ENCODE results near the gene RAF1. TPM values are rescaled to one million over a fixed set of nuclear protein-coding genes. Genes with fewer than 3 reads are reported as not detected.
"Not testable (repeated sequence)": the region's sequence is repeated elsewhere in the genome, so short reads cannot be mapped to it uniquely, and the experiment has no call there.

The RAF1 gene
- total and polyA plus RNA-seq, 7 experiments from 2014 or later = 50.2 to 129 (median 114) TPM

DNA sequence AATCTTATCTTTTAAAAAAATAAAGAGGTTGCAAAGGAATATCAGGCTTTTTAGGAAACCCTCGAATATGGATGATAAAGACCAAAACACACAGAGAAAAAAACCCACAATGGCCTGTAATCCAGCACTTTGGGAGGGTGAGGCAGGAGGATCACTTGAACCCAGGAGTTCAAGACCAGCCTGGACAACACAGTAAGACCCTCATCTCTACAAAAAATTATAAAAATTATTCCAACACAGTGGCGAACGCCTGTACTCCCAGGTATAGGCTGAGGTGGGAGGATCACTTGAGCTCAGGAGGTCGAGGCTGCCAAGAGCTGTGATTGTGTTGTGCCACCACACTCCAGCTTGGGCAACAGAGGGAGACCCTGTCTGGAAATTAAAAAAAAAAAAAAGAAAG is 30.8 kb downstream of the RAF1 start:
- no peaks in the 10 kb centered on the region for H3K27me3 ChIP-seq (ENCODE audit: control insufficient read depth in 2 of 2, insufficient read depth in 2 of 2, low read length in 2 of 2)
- H3K36me3 Mint-ChIP-seq = peaks cover 3 to 16% (median 13%) of the 10 kb centered on the region in 5 donors
- no peak overlapping the region for H3K27ac ChIP-seq (ENCODE audit: low read depth, low read length)
- ATAC-seq (no peak), DNase-seq (no peak)
- H3K4me1 ChIP-seq (ENCODE audit: control insufficient read depth in 2 of 2, insufficient read depth in 2 of 2, low read length in 2 of 2) = peaks cover 0 to 5% of the 10 kb centered on the region in 2 donors
- ChIA-PET POLR2A (no interaction called here), CTCF (no interaction called here)
- peak overlapping the region in 1 of 10 donors; percentile 46 for H3K4me3 Mint-ChIP-seq
- intact Hi-C loops (cut with micrococcal nuclease) = no loop called here
- H3K9me3 ChIP-seq (ENCODE audit: control insufficient read depth in 2 of 3, low read length in 3 of 3) = no peaks in the 10 kb centered on the region
- peaks cover 25 to 64% (median 60%) of the 10 kb centered on the region in 7 donors for H3K4me1 Mint-ChIP-seq
- H3K27me3 Mint-ChIP-seq = no peaks in the 10 kb centered on the region
- H3K27ac Mint-ChIP-seq = no peak overlapping the region
- H3K4me3 ChIP-seq (ENCODE audit: low read length) = no peak overlapping the region
- no peaks in the 10 kb centered on the region for H3K9me3 Mint-ChIP-seq
- H3K36me3 ChIP-seq (ENCODE audit: control insufficient read depth in 2 of 3, insufficient read depth in 3 of 3, low read length in 3 of 3) = peaks cover 0 to 5% (median 0%) of the 10 kb centered on the region in 3 experiments

DNA sequence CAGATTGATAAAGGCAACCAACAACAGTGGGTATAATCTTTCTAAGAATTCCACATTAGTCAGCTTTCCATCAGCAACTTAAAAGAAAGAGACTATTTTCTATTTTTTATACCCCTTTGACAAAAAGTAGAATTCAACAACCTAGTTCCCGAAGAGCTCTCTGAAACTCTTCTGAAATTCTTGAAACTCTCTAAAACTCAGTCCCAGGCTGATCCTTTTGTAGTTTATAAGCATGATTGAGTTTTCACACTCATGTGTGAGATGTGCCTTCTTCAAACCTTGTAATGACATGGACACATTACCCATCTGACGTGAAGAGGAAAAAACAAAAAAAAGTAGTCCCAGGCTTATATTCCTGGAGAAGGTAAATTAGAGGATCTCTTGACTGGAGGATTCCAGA is 31.4 kb downstream of the RAF1 start:
- POLR2A ChIA-PET = no interaction called here
- Histone ChIP-seq H3K36me3 (ENCODE audit: control insufficient read depth in 2 of 3, insufficient read depth in 3 of 3, low read length in 3 of 3) (peaks cover 0 to 3% (median 0%) of the 10 kb centered on the region in 3 experiments), H3K9me3 (ENCODE audit: control insufficient read depth in 2 of 3, low read length in 3 of 3) (no peaks in the 10 kb centered on the region), H3K27ac (ENCODE audit: low read depth, low read length) (no peak overlapping the region), H3K4me1 (ENCODE audit: control insufficient read depth in 2 of 2, insufficient read depth in 2 of 2, low read length in 2 of 2) (peaks cover 0 to 8% of the 10 kb centered on the region in 2 donors), H3K4me3 (ENCODE audit: low read length) (no peak overlapping the region), H3K27me3 (ENCODE audit: control insufficient read depth in 2 of 2, insufficient read depth in 2 of 2, low read length in 2 of 2) (no peaks in the 10 kb centered on the region)
- intact Hi-C loops (cut with micrococcal nuclease) = no loop called here
- Mint-ChIP-seq H3K27ac (peak overlapping the region in 3 of 9 donors; percentile 25 to 59 (median 34)), H3K4me1 (peaks cover 20 to 66% (median 61%) of the 10 kb centered on the region in 7 donors), H3K27me3 (no peaks in the 10 kb centered on the region), H3K4me3 (peak overlapping the region in 4 of 10 donors; percentile 10 to 46 (median 27)), H3K36me3 (peaks cover 0 to 11% (median 8%) of the 10 kb centered on the region in 5 donors), H3K9me3 (no peaks in the 10 kb centered on the region)
- ATAC-seq (no peak), DNase-seq (no peak)
- CTCF ChIA-PET = no interaction called here

GRCh38 chr3:12630843-12631242 is 33.1 kb downstream of the RAF1 start:
- H3K4me1 ChIP-seq (ENCODE audit: control insufficient read depth in 2 of 2, insufficient read depth in 2 of 2, low read length in 2 of 2) = peaks cover 0 to 12% of the 10 kb centered on the region in 2 donors
- H3K4me3 ChIP-seq (ENCODE audit: low read length); H3K9me3 ChIP-seq (ENCODE audit: control insufficient read depth in 2 of 3, low read length in 3 of 3); POLR2A ChIA-PET; DNase-seq; CTCF ChIA-PET; H3K36me3 ChIP-seq (ENCODE audit: control insufficient read depth in 2 of 3, insufficient read depth in 3 of 3, low read length in 3 of 3); ATAC-seq; H3K27me3 ChIP-seq (ENCODE audit: control insufficient read depth in 2 of 2, insufficient read depth in 2 of 2, low read length in 2 of 2); intact Hi-C loops (cut with micrococcal nuclease); H3K27ac ChIP-seq (ENCODE audit: low read depth, low read length); H3K9me3 Mint-ChIP-seq; H3K27me3 Mint-ChIP-seq: not testable (repeated sequence)
- H3K4me1 Mint-ChIP-seq = peaks cover 20 to 70% (median 64%) of the 10 kb centered on the region in 7 donors
- peak overlapping the region in 2 of 9 donors; percentile 6 to 12 for H3K27ac Mint-ChIP-seq
- peaks cover 0 to 11% (median 6%) of the 10 kb centered on the region in 5 donors for H3K36me3 Mint-ChIP-seq
- H3K4me3 Mint-ChIP-seq = peak overlapping the region in 1 of 10 donors; percentile 14

DNA sequence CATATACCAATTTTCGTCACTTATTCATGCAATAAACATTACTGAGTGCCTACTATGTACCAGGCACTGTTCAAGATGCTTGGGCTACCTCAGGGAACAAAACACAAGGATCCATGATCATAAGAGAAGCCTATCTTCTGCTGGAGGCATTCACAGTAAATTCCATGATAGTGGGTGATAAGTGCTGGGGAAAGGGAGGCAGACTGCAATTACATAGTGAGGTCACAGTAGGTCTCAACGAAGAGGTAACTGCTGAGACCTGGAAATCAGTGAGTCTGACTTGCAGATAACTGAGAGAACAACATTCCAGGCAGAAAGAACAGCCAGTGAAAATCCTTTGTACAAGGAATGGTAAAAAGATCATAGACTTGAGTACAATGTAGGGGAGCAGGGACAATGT is 33.6 kb downstream of the RAF1 start:
- Mint-ChIP-seq H3K4me3 (peak overlapping the region in 2 of 10 donors; percentile 1 to 20), H3K4me1 (peaks cover 24 to 75% (median 69%) of the 10 kb centered on the region in 7 donors)
- CTCF ChIA-PET = no interaction called here

DNA sequence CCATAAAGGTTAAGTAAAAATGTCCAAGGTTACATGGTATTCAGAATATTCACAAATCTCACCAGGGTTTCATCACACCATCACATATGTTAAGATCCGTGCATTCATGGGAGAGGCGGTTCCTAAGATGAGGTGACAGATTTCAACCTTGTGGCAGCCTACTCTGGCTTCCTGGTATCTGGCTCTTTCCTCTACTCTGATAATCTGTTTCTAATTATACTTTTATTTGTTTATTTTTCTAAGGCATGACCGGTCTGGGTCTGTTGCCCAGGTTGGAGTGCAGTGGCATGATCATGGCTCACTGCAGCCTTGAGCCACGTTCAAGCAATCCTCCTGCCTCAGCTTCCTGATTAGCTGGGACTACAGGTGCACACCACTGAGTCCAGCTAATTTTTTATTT is 34.4 kb downstream of the RAF1 start:
- Histone ChIP-seq H3K9me3 (ENCODE audit: control insufficient read depth in 2 of 3, low read length in 3 of 3) (no peaks in the 10 kb centered on the region), H3K27ac (ENCODE audit: low read depth, low read length) (no peak overlapping the region), H3K4me1 (ENCODE audit: control insufficient read depth in 2 of 2, insufficient read depth in 2 of 2, low read length in 2 of 2) (peaks cover 7 to 19% of the 10 kb centered on the region in 2 donors), H3K27me3 (ENCODE audit: control insufficient read depth in 2 of 2, insufficient read depth in 2 of 2, low read length in 2 of 2) (no peaks in the 10 kb centered on the region), H3K4me3 (ENCODE audit: low read length) (no peak overlapping the region), H3K36me3 (ENCODE audit: control insufficient read depth in 2 of 3, insufficient read depth in 3 of 3, low read length in 3 of 3) (no peaks in the 10 kb centered on the region)
- Mint-ChIP-seq H3K36me3 (peaks cover 0 to 11% (median 6%) of the 10 kb centered on the region in 5 donors), H3K9me3 (peaks cover 0 to 1% (median 0%) of the 10 kb centered on the region in 11 donors), H3K4me1 (peaks cover 29 to 79% (median 73%) of the 10 kb centered on the region in 7 donors), H3K27ac (peak overlapping the region in 3 of 9 donors; percentile 11 to 65 (median 46)), H3K4me3 (peak overlapping the region in 1 of 10 donors; percentile 2), H3K27me3 (no peaks in the 10 kb centered on the region)
- CTCF ChIA-PET = no interaction called here
- POLR2A ChIA-PET = no interaction called here
- intact Hi-C loops (cut with micrococcal nuclease) = loop anchor here in 1 of 2 donors (5.0 kb wide), 1 partner anchor 33 kb away; the partner anchor contains the start of gene RAF1
- ATAC-seq = no peak
- DNase-seq = no peak

More for the DNA sequence above, 33.6 kb downstream of the RAF1 start:
- Histone ChIP-seq H3K4me3 (ENCODE audit: low read length) (no peak overlapping the region), H3K4me1 (ENCODE audit: control insufficient read depth in 2 of 2, insufficient read depth in 2 of 2, low read length in 2 of 2) (peaks cover 4 to 16% of the 10 kb centered on the region in 2 donors), H3K9me3 (ENCODE audit: control insufficient read depth in 2 of 3, low read length in 3 of 3) (no peaks in the 10 kb centered on the region), H3K27ac (ENCODE audit: low read depth, low read length) (no peak overlapping the region), H3K27me3 (ENCODE audit: control insufficient read depth in 2 of 2, insufficient read depth in 2 of 2, low read length in 2 of 2) (no peaks in the 10 kb centered on the region), H3K36me3 (ENCODE audit: control insufficient read depth in 2 of 3, insufficient read depth in 3 of 3, low read length in 3 of 3) (no peaks in the 10 kb centered on the region)
- Mint-ChIP-seq H3K27me3 (no peaks in the 10 kb centered on the region), H3K9me3 (peaks cover 0 to 1% (median 0%) of the 10 kb centered on the region in 11 donors), H3K36me3 (peaks cover 0 to 11% (median 6%) of the 10 kb centered on the region in 5 donors), H3K27ac (peak overlapping the region in 7 of 9 donors; percentile 6 to 90 (median 56))
- POLR2A ChIA-PET = no interaction called here
- DNase-seq (no peak), ATAC-seq (no peak)
- intact Hi-C loops (cut with micrococcal nuclease) = no loop called here

DNA sequence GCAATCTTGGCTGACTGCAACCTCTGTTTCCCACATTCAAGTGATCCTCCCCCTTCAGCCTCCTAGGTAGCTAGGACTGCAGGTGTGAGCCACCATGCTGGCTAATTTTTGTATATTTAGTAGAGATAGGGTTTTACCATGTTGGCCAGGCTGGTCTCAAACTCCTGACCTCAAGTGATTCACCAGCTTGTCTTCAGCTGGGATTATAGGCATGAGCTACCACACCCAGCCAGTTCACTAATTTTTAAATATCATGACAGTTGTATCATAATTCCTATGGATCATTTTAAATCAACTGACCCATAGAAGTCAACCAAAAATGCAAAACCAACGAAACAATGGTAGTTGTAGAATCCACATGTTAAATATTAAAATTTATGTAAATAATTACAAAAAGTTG is 35.1 kb downstream of the RAF1 start:
- Histone ChIP-seq H3K4me1 (ENCODE audit: control insufficient read depth in 2 of 2, insufficient read depth in 2 of 2, low read length in 2 of 2) (peaks cover 7 to 19% of the 10 kb centered on the region in 2 donors), H3K9me3 (ENCODE audit: control insufficient read depth in 2 of 3, low read length in 3 of 3) (no peaks in the 10 kb centered on the region), H3K27me3 (ENCODE audit: control insufficient read depth in 2 of 2, insufficient read depth in 2 of 2, low read length in 2 of 2) (no peaks in the 10 kb centered on the region), H3K27ac (ENCODE audit: low read depth, low read length) (no peak overlapping the region), H3K36me3 (ENCODE audit: control insufficient read depth in 2 of 3, insufficient read depth in 3 of 3, low read length in 3 of 3) (no peaks in the 10 kb centered on the region), H3K4me3 (ENCODE audit: low read length) (no peak overlapping the region)
- H3K27me3 Mint-ChIP-seq = no peaks in the 10 kb centered on the region
- peaks cover 0 to 8% (median 6%) of the 10 kb centered on the region in 5 donors for H3K36me3 Mint-ChIP-seq
- H3K4me3 Mint-ChIP-seq = no peak overlapping the region
- CTCF ChIA-PET = no interaction called here
- POLR2A ChIA-PET = interaction anchor here (0.6 kb wide), 1 partner anchor 20 kb away, joined by 3 read pairs; no protein-coding TSS in a partner anchor
- peak overlapping the region in 1 of 9 donors; percentile 17 for H3K27ac Mint-ChIP-seq
- peaks cover 0 to 1% (median 0%) of the 10 kb centered on the region in 11 donors for H3K9me3 Mint-ChIP-seq
- peaks cover 36 to 80% (median 74%) of the 10 kb centered on the region in 7 donors for H3K4me1 Mint-ChIP-seq
- no peak for DNase-seq
- intact Hi-C loops (cut with micrococcal nuclease) = loop anchor here in 1 of 2 donors (5.0 kb wide), 1 partner anchor 33 kb away; the partner anchor contains the start of gene RAF1
- no peak for ATAC-seq

Measured in naive thymus-derived CD4-positive, alpha-beta T cell (primary cell).